RCC 7860 (cell line): Measurements from ENCODE around the gene PCDHGB2.
"Not testable (repeated sequence)": the region's sequence is repeated elsewhere in the genome, so short reads cannot be mapped to it uniquely, and the experiment has no call there.

Source experiments
- DNase-seq: peaks from one replicate; pipeline ENCODE4 v3.0.0-alpha.2; 2015; ENCODE audit warnings: low spot score
- FAIRE-seq: peaks from 2 replicates; lab custom pipeline; 2012; peaks lifted over from hg19 to GRCh38; lab: Jason Lieb, UNC

PCDHGB2 gene

GRCh38 chr5:141383345-141383744 is 23.6 kb downstream of the PCDHGB2 start:
- FAIRE-seq (no peak), DNase-seq (no peak)

- DNase-seq, result no peak
- FAIRE-seq, result no peak
Observed at GRCh38 chr5:141384471-141385267, 24.9 kb downstream of the PCDHGB2 start.

- not testable (repeated sequence) for FAIRE-seq, DNase-seq
Observed at GRCh38 chr5:141387557-141388311, 27.9 kb downstream of the PCDHGB2 start, which contains the start of gene PCDHGB4. TSS of gene PCDHGB4 (plus strand) at chr5:141387698. CDS start at chr5:141387885, 187 bp downstream.

GRCh38 chr5:141388661-141389060 is 28.9 kb downstream of the PCDHGB2 start:
- DNase-seq (no peak), FAIRE-seq (no peak)

GRCh38 chr5:141389153-141390042 is 29.6 kb downstream of the PCDHGB2 start:
- FAIRE-seq, result no peak

GRCh38 chr5:141392429-141393198 is 32.8 kb downstream of the PCDHGB2 start, which contains the start of gene PCDHGA8:
TSS of gene PCDHGA8 (plus strand) at chr5:141392633. CDS start at chr5:141392814, 181 bp downstream.
- DNase-seq (no peak), FAIRE-seq (no peak)

More at GRCh38 chr5:141389153-141390042, 29.6 kb downstream of the PCDHGB2 start:
- DNase-seq, result no peak

GRCh38 chr5:141393267-141393666 is 33.5 kb downstream of the PCDHGB2 start:
- FAIRE-seq, result no peak
- DNase-seq, result no peak

- not testable (repeated sequence) for DNase-seq, FAIRE-seq
Observed at GRCh38 chr5:141394401-141395187, 34.8 kb downstream of the PCDHGB2 start.

- DNase-seq, FAIRE-seq: not testable (repeated sequence)
Observed at GRCh38 chr5:141397756-141398551, 38.2 kb downstream of the PCDHGB2 start, which contains the start of gene PCDHGB5. TSS of gene PCDHGB5 (plus strand) at chr5:141397947. CDS start at chr5:141398128, 181 bp downstream.

- FAIRE-seq, result no peak
- no peak for DNase-seq
Observed at GRCh38 chr5:141398608-141399007, 38.8 kb downstream of the PCDHGB2 start.

- DNase-seq (no peak), FAIRE-seq (no peak)
Observed at GRCh38 chr5:141399555-141400258, 39.9 kb downstream of the PCDHGB2 start.

- no peak for FAIRE-seq
- no peak for DNase-seq
Observed at GRCh38 chr5:141402553-141403243, 42.9 kb downstream of the PCDHGB2 start, which contains the start of gene PCDHGA9. TSS of gene PCDHGA9 (plus strand) at chr5:141402778. CDS start at chr5:141402953, 175 bp downstream.

- no peak for DNase-seq
- FAIRE-seq, result no peak
Observed at GRCh38 chr5:141403387-141403786, 43.6 kb downstream of the PCDHGB2 start.

- not testable (repeated sequence) for FAIRE-seq
- DNase-seq, result peak; percentile 35
Observed at GRCh38 chr5:141407790-141408505, 48.2 kb downstream of the PCDHGB2 start, which contains the start of gene PCDHGB6. TSS of gene PCDHGB6 (plus strand) at chr5:141408021. CDS start at chr5:141408203, 182 bp downstream.

- FAIRE-seq, result no peak
Observed at GRCh38 chr5:141409598-141410306, 50.0 kb downstream of the PCDHGB2 start.

More at GRCh38 chr5:141409598-141410306, 50.0 kb downstream of the PCDHGB2 start:
- no peak for DNase-seq
